Ramos (cell line): ENCODE data around the gene DMPK.

Experiments
- in situ Hi-C: fragments of 300-500 bp; cut with MboI; formaldehyde crosslinking; loops from one replicate; pipeline ENCODE4 v1.14.3; 2022; ENCODE audit warnings: low sequenced_read_pairs; ENCODE audit not compliant: unreplicated experiment

Gene DMPK

DNA sequence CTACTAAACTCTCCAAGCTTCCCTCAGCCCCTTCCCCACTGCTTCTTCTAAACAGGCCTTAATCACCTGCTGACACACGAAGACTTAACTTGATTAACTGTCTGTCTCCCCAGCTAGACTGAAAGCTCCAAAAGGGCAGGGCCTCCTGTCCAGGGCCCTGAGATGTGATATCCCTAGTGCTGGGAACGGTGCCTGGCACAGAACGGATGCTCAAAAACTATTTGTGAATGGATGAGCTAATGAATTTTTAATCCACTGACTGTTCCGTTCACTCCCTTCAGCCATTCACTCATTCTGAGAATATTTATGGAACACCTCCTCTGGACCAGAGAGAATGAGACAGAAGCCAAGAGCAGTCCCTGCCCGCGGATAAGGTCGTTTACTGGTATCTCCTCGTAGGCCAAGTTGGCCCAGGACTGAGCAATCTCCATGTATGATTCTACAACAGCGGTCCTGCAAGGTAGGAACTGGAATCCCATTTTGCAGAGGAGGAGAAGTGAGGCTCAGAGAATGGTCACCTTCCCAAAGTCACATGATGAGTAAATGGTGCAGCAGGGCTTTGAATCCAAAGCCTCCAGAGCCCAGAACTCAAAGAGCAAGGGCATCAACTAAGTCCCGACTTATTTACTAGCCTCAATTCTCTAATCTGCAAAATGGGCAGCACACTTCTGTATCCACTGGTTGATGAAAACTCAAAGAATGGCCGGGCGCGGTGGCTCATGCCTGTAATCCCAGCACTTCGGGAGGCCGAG, 6.9 kb upstream of the DMPK start:
- in situ Hi-C loops, result no loop called here

DNA sequence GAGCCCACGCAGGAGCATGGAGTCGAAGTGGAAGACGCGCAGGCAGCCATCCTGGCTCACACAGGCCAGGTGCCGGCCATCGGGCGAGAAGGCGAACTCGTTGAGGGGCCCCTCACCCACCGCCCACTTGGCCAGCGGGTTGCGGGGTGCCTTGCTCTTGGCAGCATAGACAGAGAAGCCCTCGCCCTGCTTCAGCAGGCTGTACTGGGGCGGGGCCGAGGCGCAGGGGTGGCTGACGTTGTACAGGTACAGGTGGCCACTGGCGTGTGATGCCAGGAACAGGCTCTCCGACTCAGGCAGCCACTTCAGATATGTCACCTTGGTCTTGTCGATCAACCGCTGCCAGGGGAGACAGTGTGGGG, 4.2 kb upstream of the DMPK start:
- in situ Hi-C loops, result no loop called here

GRCh38 chr19:45785781-45786532, 3.7 kb upstream of the DMPK start:
- in situ Hi-C loops, result no loop called here

DNA sequence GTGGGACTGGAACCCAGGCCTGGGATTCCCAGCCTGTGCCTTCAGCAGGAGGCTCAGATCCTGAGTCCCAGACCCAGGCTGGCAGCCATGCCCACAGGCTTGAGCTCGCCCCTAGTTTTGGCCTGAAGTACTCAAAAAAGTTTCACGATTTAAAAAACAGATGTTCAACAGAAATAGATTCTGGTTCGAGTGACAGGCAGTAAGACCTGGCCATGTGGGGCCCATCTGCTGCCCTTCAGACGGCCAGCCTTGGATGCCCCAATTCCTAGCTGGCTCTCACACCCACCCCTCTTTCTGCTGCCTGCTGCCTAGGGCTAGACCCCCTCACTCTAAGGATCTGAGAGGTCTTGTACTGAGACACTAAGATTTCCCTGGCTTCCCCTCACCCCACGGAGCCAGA, 2.8 kb upstream of the DMPK start:
- in situ Hi-C loops, result no loop called here

- in situ Hi-C loops, result no loop called here
Measured at GRCh38 chr19:45784096-45784495, 1.8 kb upstream of the DMPK start.

DNA sequence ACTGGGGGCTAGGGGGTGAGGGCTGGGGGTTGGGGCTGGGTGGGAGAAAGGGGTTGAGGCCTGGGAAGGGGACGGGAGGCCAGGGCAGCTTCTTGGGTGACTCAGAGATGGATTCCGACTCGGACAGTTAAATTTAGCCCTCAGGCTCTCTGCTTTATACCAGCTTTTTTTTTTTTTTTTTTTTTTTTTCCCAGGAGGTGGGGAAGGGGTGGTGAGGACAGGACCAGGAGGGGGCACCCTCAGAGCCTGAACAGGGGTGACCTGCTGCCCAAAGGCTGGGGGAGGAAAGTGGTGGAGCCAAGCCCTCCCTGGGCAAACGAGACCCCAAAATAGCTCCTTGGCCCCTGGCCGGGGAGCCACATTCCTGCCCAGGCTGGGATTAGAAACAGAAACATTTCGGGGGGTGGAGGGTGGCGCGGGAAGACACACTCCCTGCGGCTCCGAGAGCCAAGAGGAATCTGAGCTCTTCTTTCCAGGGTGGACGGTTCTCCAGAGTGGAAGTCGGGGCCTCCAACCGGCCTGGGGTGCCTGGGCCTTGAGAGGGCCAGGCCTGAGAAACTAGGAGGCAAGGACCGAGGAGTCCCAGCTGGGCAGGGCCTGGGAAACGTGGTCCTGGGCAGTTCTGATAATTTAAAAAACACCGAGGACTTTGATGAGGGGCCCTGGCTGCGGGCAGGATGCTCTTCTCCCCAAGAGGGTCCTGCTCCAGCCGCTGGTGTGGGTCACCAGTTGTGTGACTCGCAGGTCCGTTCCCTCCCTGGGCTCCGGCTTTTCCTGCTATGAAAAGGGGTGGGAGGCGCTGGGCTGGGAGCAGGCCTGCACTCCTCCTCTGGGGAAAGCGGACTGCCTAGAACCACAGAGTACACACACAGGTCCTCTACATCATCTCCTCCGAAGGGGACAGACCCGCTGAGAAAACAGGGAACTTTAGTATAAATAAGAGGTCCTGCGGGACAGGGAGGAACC, 813 bp upstream of the DMPK start:
- in situ Hi-C loops, result no loop called here

DNA sequence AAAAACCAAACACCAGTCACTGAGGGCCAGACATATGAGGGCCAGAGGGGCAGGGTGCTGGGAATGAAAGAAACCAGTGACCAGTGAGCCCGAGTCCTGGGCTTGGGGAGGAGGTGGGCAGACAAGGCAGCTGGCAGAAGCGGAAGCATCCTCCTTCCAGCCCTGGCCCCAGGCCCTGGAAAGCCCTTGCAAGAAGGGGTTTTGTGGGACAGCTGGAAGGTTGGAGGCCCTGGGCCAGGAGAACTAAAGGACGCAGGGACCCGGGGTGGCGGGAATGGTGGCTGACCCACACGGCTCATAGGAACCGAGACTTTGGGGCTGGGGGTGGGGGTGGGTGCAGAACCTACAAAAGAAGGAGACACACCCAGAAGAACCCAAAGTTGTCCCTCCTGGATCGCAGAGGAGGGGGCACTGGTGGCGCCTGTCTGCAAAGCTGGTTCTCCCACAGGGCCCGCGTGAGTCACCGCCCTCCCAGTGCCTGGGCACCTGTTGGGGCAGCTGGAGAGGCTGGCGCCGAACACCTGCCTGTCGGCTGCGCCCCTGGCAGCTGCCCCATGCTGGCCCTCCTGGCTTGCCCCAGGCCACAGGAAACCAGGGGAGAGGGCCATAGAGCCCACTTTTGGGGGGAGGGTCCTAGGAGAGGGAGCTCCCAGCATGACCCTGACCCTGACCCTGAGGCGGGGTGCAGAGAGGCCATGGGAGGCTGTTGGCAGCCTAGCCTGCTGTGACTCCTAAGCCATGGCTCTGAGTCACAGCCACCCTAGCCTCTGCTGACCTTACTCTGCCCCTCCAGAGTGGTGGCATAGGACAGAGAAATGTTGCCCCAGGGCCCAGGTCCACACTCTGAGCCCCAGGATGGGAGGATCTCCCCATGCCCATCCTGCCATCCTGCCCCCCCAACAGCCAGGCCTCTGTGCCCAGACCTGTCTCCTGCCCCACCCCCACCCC, 802 bp downstream of the DMPK start:
- in situ Hi-C loops, result no loop called here

DNA sequence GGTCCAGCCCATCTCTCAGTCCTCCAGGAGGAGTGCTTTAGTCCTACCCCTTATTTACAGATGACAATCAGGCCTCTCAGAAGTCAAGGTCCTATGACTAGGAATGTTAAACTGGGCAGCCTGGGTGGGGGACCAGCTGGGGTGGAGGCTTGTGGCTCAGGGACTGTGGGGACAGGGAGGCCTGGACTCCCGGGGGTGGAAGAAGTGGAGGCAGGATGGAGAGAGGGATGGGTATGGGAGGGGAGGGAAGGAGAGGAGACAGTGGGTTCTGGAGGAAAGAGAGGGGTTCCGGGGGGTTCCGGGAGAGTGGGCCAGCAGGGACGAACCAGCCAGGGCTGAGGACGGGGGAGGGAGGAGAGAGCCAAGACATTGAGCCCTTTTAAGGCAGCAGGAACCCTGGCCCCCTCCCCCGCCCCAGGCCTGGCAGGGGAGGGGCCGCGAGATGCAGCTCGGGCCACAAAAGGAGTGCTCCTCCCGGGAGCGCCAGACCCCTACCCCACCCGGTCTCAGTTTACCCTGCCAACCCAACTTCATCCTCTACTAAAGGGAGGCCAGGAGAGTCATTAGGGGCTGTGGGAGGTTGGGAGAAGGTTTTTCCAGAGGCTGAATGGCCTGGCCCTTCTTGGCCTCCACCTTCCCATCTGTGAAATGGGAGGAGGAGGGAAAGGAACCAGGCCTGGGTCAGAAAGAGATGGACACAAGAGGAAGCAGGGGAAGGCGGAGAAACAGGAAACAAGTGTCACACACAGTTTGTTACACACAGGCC, 1.7 kb downstream of the DMPK start:
- in situ Hi-C loops, result no loop called here

- in situ Hi-C loops, result no loop called here
Measured at GRCh38 chr19:45780146-45780447, 2.2 kb downstream of the DMPK start.

DNA sequence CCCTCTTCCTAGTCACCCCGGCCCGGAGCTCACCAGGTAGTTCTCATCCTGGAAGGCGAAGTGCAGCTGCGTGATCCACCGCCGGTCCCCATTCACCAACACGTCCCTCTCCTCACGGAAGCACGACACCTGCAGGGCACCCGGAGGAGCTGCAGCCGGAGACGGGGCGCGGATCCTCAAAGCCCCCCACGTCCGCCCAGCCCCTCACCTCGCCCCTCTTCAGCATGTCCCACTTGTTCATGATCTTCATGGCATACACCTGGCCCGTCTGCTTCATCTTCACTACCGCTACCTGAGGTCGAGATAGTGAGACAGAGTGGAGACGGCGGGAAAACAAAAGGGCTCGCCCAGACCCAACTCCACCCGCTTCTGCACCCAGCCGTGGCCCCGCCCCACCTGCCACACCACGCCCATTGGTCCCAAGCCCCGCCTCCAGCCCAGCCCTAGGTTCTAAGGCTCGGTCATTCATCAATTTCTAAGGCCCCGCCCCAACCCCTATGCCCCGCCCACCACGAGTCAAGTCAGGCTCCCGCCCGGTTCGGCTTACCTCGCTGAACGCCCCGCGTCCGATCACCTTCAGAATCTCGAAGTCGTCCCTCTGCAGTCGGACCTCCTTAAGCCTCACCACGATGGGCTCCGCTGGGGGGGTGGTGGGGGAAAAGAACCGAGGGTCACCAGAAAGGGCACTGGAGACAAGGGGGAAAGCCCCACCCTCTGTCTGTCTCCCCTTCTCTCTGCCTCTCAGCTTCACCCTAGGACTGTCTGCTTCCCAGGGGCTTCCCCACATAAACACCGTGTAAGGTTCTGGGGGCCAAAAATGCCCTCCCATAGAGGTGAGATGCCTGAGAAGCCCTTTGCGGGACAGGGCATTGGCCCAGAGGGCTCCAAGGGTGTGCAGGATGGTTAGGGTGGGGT, 2.8 kb downstream of the DMPK start:
- in situ Hi-C loops, result no loop called here

DNA sequence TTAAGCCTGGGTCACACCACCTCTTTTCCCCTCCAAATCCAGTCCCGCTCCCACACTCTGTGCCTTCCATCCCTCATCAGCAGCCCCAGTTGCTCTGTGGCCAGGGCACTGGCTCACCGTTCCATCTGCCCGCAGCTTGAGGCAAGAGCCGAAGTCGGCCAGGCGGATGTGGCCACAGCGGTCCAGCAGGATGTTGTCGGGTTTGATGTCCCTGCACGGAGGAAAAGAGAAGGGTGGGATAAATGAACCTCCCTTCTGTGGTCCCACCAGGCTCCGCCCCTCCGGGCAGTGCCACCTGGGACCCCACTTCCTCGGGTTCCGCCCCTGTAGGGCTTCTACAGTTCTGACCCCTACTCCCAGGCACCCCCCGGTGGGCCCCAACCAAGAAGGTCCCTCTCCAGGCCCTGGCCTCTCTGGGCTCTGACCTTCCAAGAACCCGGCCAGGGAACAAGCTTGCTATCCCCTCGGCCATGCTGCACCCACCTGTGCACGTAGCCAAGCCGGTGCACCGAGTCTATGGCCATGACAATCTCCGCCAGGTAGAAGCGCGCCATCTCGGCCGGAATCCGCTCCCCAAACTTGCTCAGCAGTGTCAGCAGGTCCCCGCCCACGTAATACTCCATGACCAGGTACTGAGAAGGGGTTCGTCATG, 4.2 kb downstream of the DMPK start:
- in situ Hi-C loops, result no loop called here

DNA sequence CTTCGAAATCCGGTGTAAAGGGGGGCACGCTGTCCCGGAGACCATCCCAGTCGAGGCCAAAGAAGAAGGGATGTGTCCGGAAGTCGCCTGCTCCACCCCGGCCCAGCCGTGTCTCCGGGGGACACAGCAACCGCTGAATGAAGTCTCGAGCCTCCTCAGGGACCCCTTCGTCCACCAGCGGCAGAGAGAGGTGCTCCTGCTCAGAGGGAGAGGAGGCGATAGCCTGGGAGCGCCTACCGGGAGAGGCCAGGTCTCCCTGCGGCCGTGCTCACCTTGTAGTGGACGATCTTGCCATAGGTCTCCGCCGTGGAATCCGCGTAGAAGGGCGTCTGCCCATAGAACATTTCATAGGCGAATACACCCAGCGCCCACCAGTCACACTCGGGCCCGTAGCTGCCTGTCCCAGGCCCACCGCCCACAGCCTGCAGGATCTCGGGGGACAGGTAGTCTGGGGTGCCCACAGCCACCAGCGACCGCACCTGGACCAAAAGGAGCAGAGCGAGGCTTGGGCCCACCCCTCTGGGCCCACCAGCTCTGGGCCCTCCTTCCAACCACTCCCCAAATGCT, 4.8 kb downstream of the DMPK start:
- in situ Hi-C loops, result no loop called here

GRCh38 chr19:45774765-45775164, 7.5 kb downstream of the DMPK start:
- in situ Hi-C loops, result no loop called here

- in situ Hi-C loops, result no loop called here
Measured at GRCh38 chr19:45773384-45773783, 8.9 kb downstream of the DMPK start.

DNA sequence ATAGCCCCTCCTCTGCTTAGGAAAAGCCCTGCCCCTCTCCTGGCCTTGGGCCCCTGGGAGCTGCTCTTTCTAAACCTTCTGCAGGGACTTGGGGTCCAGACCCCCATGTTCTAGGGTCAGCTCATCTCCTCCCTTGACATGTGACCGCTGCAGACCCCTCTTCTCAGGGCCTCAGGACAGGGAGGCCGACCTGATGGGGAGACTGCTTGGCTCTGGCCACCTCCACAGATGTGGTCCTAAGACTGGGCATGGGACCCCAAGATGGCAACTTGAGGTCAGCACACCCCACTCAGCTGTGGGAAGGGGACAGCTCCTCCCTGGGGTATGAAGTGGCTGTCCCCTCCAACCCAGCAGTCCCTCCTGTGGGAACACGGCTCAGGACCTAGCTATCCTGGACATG, 9.4 kb downstream of the DMPK start:
- in situ Hi-C loops, result no loop called here

GRCh38 chr19:45772130-45772840, 10.0 kb downstream of the DMPK start:
- in situ Hi-C loops, result no loop called here
